PC-9 (cell line): ENCODE data around the gene FANCG. TPM values are rescaled to one million over a fixed set of nuclear protein-coding genes. Genes with fewer than 3 reads are reported as not detected.

Source experiments
- BruUV-seq: library from RNA; stranded (reverse); fragments of 400-500 nt; replicated peaks from 2 replicates; lab custom pipeline; 2021; lab: Mats Ljungman, UMichigan
- CTCF ChIA-PET: fragments of 300-600 bp; sonication (Branson Sonifier 250); formaldehyde crosslinking; loops from one replicate; lab custom pipeline; 2022; ENCODE audit warnings: antibody characterized with exemption; lab: Charles Lee
- POLR2A ChIA-PET: fragments of 300-600 bp; sonication (Branson Sonifier 250); formaldehyde crosslinking; loops from one replicate; lab custom pipeline; 2022; ENCODE audit warnings: antibody characterized with exemption; ENCODE audit not compliant: unreplicated experiment; lab: Charles Lee
- DNase-seq, 2 experiments: peaks; one replicate each; pipeline versions ENCODE4 v3.0.0 to v3.0.0-alpha.2; 2015 to 2022; ENCODE audit warnings: mixed read lengths in 1 of 2
- H2AFZ ChIP-seq: fragments of 200-600 bp; sonication (generic); 2 replicates; pipeline ENCODE4 v1.8.1; 2017; ENCODE audit warnings: antibody characterized with exemption
- H3F3A ChIP-seq: fragments of 200-600 bp; sonication (generic); 2 replicates; pipeline ENCODE4 v1.8.1; 2017; ENCODE audit warnings: antibody characterized with exemption, mild to moderate bottlenecking, low read depth; ENCODE audit not compliant: insufficient read depth
- H3K27ac ChIP-seq: fragments of 200-600 bp; sonication (generic); 2 replicates; pipeline ENCODE4 v1.6.1; 2016; ENCODE audit warnings: mixed run types
- H3K27me3 ChIP-seq: fragments of 200-600 bp; sonication (generic); 2 replicates; pipeline ENCODE4 v1.6.1; 2016; ENCODE audit warnings: low read depth, mixed run types; ENCODE audit not compliant: insufficient read depth
- H3K36me3 ChIP-seq: fragments of 200-600 bp; sonication (generic); 2 replicates; pipeline ENCODE4 v1.6.1; 2016; ENCODE audit warnings: low read depth, mixed run types
- H3K4me1 ChIP-seq: fragments of 200-600 bp; sonication (generic); replicated peaks from 2 replicates; pipeline ENCODE4 v1.6.1; 2016; ENCODE audit warnings: mixed run types; ENCODE audit not compliant: insufficient read depth
- H3K4me2 ChIP-seq: fragments of 200-600 bp; sonication (generic); 2 replicates; pipeline ENCODE4 v1.6.1; 2017; ENCODE audit warnings: mixed run types
- H3K4me3 ChIP-seq: fragments of 200-600 bp; sonication (generic); 2 replicates; pipeline ENCODE4 v1.6.1; 2016; ENCODE audit warnings: mixed run types
- H3K79me2 ChIP-seq: fragments of 200-600 bp; sonication (generic); 2 replicates; pipeline ENCODE4 v1.6.1; 2017; ENCODE audit warnings: low read depth, mixed run types
- H3K9me2 ChIP-seq: fragments of 200-600 bp; sonication (generic); 2 replicates; pipeline ENCODE4 v1.8.1; 2017; ENCODE audit warnings: mild to moderate bottlenecking; ENCODE audit not compliant: insufficient read depth
- H3K9me3 ChIP-seq: fragments of 200-600 bp; sonication (generic); 2 replicates; pipeline ENCODE4 v1.8.1; 2016; ENCODE audit warnings: low read depth; ENCODE audit not compliant: insufficient read depth
- H4K20me1 ChIP-seq: fragments of 200-600 bp; sonication (generic); 2 replicates; pipeline ENCODE4 v1.8.1; 2017; ENCODE audit not compliant: insufficient read depth
- EZH2 ChIP-seq: fragments of 200-600 bp; sonication (generic); IDR thresholded peaks from 2 replicates; pipeline ENCODE4 v1.8.0; 2017; ENCODE audit warnings: antibody characterized with exemption, low read depth
- intact Hi-C: fragments of 100-400 bp; cut with micrococcal nuclease; formaldehyde crosslinking; loops from one replicate; pipeline ENCODE4 v1.10.0; 2022; ENCODE audit not compliant: unreplicated experiment
- total RNA-seq: library from RNA; stranded (reverse); gene quantifications from 2 replicates; pipeline ENCODE4 v1.2.3, GENCODE V29; 2021
- TF ChIP-seq, protein P1 (sequence below): fragments of 200-600 bp; sonication (generic); conservative IDR thresholded peaks from 2 replicates; pipeline ENCODE4 v1.6.1; 2017; ENCODE audit warnings: mixed run types, antibody characterized with exemption, mild to moderate bottlenecking, moderate library complexity

FANCG gene
- total RNA-seq, 1 experiment from 2014 or later = 45.3 TPM

DNA sequence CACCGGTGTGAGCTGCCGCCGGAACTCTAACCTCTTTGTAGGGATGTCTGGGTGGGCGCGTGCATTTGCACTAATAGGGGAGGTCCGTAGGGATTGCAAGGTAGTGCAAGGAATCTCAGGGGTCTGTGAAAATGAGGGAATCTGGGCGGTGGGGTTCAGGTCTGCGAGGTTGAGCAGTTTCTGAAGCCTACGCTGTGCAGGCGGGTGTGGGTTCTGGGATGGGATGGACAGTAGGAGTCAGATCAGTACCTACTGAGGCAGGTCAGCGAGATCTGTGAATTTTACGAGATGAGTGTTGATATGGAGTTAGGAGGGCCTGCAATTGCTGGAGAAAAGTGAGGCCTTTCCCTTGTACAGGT, 36.8 kb upstream of the FANCG start:
- TF ChIP-seq, protein P1, sequence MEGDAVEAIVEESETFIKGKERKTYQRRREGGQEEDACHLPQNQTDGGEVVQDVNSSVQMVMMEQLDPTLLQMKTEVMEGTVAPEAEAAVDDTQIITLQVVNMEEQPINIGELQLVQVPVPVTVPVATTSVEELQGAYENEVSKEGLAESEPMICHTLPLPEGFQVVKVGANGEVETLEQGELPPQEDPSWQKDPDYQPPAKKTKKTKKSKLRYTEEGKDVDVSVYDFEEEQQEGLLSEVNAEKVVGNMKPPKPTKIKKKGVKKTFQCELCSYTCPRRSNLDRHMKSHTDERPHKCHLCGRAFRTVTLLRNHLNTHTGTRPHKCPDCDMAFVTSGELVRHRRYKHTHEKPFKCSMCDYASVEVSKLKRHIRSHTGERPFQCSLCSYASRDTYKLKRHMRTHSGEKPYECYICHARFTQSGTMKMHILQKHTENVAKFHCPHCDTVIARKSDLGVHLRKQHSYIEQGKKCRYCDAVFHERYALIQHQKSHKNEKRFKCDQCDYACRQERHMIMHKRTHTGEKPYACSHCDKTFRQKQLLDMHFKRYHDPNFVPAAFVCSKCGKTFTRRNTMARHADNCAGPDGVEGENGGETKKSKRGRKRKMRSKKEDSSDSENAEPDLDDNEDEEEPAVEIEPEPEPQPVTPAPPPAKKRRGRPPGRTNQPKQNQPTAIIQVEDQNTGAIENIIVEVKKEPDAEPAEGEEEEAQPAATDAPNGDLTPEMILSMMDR = no peak
- no peak for TF ChIP-seq EZH2
- Histone ChIP-seq H3K9me3 (no peaks in the 10 kb centered on the region), H3F3A (peaks cover 8% of the 10 kb centered on the region; the same call in 1 of the 2 replicates), H3K36me3 (no peaks in the 10 kb centered on the region), H2AFZ (peak overlapping the region; percentile 70), H3K4me2 (peak overlapping the region; percentile 96), H3K4me3 (peak overlapping the region; percentile 69), H3K79me2 (0 out of 2 replicates have a peak, but pooled peaks cover 4% of the 10 kb centered on the region), H3K4me1 (peaks cover 25% of the 10 kb centered on the region), H3K9me2 (no peaks in the 10 kb centered on the region), H3K27ac (no peak overlapping the region), H3K27me3 (no peaks in the 10 kb centered on the region), H4K20me1 (no peaks in the 10 kb centered on the region)
- ChIA-PET POLR2A (interaction anchor here (0.5 to 0.6 kb wide), 2 partner anchors 45 to 336 kb away, joined by 3 to 15 read pairs; no protein-coding TSS in a partner anchor), CTCF (interaction anchor here (0.7 kb wide), 1 partner anchor 359 kb away, joined by 3 read pairs; no protein-coding TSS in a partner anchor)
- no peak for DNase-seq
- no TSS peak for BruUV-seq
- intact Hi-C loops = loop anchor here (10.0 kb wide), 1 partner anchor 488 kb away; the partner anchor contains the start of gene TESK1

DNA sequence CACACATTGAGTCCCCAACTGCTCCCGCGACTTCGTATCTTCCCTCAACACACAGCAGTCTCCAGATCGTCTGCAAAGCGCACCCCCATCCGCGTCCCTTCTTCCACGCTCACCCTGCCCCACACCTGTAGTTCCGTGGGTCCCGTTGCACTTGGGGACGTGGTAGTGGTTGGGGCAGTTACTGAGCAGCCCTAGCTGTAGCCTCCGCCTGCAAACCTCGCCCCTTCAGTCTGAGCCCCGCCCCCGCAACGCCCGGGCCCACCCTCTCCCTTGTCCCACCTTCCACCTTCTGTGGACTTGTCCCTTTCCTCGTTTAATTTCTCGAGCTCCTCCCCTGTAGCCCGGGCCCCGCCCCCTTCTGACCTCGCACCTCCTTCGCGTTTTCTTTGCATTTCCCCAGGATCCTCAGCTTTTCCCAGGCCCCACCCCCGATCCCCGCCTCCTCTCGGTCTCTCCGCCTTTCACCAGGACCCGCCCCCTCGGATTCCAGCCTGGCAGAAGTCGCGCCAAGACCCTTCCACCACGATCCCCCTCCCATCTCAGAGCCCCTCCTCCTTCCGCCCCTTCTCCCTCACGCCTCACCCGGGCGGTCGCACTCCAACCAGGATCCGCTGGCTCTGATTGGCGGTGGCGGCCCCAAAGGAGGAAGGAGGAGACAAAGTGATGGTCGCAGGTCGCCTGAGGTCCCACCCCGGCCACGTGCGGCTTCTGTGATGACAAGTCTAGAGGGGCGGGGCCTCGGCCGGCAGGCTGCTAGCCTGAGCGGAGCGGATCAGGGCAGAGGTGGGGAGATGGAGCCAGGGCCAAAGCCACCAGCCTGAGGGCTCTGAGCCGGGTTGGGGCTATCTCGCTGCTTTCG, 36.2 kb upstream of the FANCG start, which contains the start of gene ATOSB:
Gene ATOSB, minus strand, starts transcription at position 183 of the 859 bp plus-strand sequence. CDS start 7,588 bp downstream, outside the sequence.
- Histone ChIP-seq H4K20me1 (no peaks in the 10 kb centered on the region), H3F3A (peaks cover 8% of the 10 kb centered on the region; the same call in 1 of the 2 replicates), H3K4me3 (peak within 1 kb of the TSS; percentile 69), H3K79me2 (0 out of 2 replicates have a peak, but pooled peaks cover 4% of the 10 kb centered on the region), H3K27me3 (no peaks in the 10 kb centered on the region), H3K9me3 (no peaks in the 10 kb centered on the region), H3K36me3 (no peaks in the 10 kb centered on the region), H3K4me1 (peaks cover 25% of the 10 kb centered on the region), H3K9me2 (no peaks in the 10 kb centered on the region), H3K4me2 (peak within 1 kb of the TSS; percentile 96), H2AFZ (peak within 1 kb of the TSS; percentile 70), H3K27ac (no peak within 1 kb of the TSS; the same call in 1 of the 2 replicates)
- CTCF ChIA-PET = interaction anchor here (0.5 to 1.1 kb wide), 4 partner anchors 46 to 326 kb away, joined by 3 to 4 read pairs (median 3); partner anchors contain the start of gene UNC13B
- no TSS peak for BruUV-seq
- intact Hi-C loops = loop anchor here (10.0 kb wide), 1 partner anchor 489 kb away; the partner anchor contains the start of gene TESK1
- POLR2A ChIA-PET = interaction anchor here (0.6 to 0.7 kb wide), 4 partner anchors 12 to 371 kb away, joined by 3 to 7 read pairs (median 4); partner anchors contain the start of gene VCP
- peak; percentile 83 to 93 for DNase-seq
- TF ChIP-seq, protein P1 = no peak
- no peak for TF ChIP-seq EZH2
